ENCODE measurements around the gene GNG12.

The GNG12 gene

DNA sequence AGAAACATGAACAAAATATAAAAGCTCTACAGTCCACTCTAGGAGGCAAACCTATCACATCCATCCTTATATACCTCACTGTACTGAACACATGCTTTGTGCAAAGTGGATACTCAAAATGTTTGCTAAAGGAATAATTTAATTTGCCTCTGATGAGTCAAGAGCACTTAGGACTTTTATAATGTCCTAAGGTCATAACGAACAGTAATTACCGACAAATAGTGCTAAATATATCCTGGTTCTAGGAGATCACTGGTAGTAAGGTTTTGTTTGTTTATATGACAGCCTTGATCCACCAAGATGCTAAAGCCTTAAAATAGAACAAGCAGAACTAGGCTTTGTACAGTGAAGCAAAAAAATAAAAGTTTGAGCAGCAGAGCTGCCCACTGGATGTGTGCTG is 77.6 kb downstream of the GNG12 start:
- DNase-seq (ENCODE audit: extremely low read depth in 1 of 2, low read depth in 1 of 2), result no peak

DNA sequence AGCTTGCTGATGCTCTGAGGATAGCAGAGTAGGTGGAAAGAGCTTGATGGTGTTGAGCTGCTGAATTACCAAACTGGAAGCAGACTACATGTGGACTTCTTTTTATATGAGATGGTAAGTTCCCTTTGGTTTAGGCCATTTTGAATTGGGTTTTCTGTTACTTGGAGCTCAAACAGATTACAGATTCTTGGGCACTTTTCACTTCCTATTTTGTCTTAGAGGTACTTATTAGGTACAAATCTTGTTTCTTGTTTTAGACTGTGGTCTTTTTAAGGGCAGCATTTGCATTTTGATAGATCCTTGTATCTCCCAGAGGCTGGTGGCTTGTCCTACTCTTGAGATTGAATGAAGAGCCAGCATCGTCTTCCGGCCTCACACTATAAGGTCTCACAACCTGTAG is 78.1 kb downstream of the GNG12 start:
- DNase-seq (ENCODE audit: extremely low read depth in 1 of 2, low read depth in 1 of 2), result no peak

DNA sequence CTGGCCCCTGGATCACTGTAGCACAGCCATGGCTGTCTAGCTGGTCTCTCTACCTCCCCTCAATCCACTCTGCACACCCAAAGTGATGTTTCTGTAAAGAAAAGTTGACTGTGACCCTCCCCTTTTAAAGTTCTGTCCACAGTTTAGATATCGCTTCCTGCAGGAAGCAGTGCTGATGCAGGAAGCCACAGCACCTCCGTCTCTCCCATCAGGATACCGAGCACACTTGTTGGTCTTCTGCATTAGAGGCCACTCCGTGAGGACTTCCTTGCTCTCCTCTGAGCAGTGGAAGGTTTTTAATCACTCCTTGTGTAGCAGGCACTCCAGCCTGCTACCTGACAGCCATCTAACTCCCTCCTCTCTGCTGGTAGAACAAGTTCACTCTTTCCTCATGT is 78.7 kb downstream of the GNG12 start:
- DNase-seq (ENCODE audit: extremely low read depth in 1 of 2, low read depth in 1 of 2), result no peak

DNA sequence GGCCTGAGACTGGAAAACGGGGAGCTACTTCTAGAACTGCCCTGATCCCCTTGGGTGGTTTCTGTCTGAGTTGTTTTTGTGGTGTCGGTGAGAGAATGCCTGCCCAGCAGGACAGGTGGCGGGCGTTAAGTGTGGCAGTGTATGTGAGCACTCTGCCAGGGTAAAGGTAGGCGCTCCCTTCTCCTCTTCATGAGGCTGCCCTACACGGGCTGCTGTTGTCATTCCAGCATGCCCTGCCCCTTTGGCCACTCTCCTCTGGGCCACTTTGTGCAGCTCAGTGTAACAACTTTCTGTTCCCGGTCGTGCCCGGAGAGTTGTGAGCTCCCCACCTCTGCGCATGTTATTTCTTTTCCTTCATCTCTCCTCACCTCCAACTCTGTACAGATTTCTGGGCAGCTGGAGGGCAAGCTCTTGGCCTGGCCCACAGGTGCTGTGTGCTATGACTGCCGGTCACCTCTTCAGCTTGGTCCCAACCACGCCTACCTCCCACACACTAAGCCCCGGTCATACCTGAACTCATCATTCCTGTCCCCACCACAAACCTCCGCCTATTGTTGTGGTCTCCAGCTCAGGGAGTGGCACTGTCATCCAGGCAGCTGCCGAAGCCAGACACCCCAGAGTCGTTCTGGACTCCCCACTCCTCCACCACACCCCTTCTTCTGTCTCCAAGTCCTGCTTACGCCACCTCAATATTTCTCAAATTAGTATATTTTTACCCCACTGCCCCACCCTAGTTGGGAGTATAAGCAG is 79.3 kb downstream of the GNG12 start:
- DNase-seq (ENCODE audit: extremely low read depth in 1 of 2, low read depth in 1 of 2), result no peak

DNA sequence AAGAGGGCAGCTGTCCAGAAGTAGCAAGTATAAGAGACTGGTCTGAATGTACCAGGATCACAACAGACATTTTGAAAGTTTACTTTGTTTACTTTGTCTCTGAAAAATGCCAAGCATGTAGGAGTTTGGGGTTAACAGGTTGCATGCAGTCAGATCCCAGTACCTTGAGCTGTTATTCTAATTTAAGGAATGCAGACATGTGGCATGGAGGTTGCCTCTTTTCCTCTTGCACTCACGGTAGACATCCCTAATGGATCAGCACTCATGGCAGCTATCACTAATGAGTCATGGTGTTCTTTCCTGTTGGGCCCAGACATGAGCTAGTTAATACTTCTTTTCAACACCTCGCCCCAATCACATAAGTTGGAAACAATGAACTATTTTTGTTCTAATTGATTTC is 81.0 kb downstream of the GNG12 start:
- DNase-seq (ENCODE audit: extremely low read depth in 1 of 2, low read depth in 1 of 2), result no peak

DNA sequence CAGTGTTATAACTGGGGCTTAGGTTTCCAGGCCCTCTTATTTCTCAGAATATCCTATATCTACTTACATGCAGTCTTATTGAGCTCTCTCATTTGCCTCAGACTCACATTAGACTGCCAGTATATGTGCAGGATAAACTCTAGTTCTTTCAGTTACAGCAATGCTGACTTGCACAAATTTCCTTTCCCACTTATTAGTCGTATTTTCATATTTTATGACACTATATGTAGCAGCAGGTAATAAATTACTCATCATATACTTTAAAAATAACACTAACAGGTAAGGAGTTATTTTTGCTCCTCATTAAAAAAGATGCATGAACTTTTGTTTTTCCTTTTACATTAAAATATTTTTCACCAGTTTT is 82.6 kb downstream of the GNG12 start:
- DNase-seq (ENCODE audit: extremely low read depth in 1 of 2, low read depth in 1 of 2), result no peak

DNA sequence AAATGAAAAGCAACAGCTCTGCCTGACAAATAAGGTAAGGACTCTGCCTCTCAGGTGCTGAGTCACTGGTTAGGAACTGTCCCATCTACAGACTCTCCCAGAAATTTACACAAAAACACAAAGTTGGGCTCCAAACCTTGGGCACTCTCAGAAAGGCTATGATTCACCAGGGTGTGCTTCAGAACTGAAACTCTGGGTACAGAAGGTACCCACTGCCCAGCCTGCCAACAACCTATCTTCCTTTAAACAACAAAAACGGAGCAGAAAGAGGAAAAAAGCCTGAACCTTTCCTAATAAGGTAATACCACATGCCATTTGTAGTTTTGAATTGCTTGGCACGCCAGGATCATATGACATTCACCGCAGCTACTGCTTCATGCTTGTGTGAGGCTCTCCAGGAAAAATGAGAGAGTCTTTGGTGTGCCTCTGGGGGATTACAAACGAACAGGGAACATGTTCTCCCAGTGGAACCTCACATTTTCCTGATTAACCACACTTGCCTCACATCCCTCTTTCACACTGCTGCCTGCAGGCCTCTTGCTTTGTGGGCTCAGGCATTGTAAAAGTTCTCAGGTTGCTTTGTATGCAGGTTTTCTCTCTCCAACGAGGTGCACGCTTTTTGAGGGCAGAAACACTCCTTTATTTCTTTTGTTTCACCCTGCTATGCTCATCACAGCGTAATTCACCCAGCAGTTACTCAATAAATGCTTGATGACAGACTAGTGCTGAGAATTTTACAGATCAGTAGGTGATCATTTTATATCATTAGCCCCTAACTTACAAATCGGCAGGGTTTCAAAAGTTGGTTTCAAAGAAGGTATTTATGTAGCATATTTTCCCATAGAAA is 83.2 kb downstream of the GNG12 start:
- no peak for DNase-seq (ENCODE audit: extremely low read depth in 1 of 2, low read depth in 1 of 2)

DNA sequence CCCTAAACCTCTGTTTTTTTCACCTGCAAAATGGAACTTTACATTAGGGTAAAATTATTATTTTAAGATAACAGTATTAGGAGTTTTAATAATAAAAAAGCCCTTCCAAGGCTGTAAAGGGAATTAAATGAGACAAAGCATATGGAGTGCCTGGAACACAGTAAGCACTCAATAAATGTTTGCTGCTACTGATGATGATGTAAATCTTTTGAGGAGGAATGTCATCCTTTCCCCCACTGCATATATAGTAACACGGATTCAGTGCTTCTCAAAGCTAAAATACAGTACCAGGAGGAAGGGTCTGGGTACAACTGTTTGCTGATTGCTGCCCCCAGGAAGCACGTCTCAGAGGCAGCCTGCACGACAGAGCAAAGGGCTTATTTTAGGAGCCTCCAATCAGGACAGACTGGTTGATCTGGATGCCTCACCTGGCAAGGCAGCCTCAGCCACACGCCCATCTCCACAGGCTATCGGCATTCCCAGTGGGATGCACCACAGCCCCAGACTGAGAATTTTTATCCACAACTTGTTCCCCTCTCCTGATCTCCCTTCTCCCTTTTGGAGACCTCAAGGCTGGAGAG is 83.9 kb downstream of the GNG12 start:
- no peak for DNase-seq (ENCODE audit: extremely low read depth in 1 of 2, low read depth in 1 of 2)

DNA sequence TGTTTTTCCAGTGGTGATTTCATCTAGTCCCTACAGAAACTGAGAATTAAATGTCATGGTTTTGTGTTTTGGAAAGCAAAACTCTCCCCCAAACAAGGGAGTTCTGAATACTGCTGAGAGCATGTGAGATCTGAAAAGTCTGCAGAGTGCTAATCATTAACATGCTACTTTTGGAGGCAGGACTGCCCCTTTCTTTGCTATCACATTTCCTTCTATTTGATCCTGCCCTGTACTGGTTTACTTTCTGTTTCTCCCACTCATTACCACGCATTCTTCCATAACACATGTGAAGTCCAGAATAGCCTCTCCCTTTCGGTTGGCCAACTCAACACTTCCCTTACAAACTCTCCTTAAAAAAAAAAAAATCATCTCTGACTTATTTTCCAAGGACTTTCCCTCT is 84.6 kb downstream of the GNG12 start:
- DNase-seq (ENCODE audit: extremely low read depth in 1 of 2, low read depth in 1 of 2), result no peak

DNA sequence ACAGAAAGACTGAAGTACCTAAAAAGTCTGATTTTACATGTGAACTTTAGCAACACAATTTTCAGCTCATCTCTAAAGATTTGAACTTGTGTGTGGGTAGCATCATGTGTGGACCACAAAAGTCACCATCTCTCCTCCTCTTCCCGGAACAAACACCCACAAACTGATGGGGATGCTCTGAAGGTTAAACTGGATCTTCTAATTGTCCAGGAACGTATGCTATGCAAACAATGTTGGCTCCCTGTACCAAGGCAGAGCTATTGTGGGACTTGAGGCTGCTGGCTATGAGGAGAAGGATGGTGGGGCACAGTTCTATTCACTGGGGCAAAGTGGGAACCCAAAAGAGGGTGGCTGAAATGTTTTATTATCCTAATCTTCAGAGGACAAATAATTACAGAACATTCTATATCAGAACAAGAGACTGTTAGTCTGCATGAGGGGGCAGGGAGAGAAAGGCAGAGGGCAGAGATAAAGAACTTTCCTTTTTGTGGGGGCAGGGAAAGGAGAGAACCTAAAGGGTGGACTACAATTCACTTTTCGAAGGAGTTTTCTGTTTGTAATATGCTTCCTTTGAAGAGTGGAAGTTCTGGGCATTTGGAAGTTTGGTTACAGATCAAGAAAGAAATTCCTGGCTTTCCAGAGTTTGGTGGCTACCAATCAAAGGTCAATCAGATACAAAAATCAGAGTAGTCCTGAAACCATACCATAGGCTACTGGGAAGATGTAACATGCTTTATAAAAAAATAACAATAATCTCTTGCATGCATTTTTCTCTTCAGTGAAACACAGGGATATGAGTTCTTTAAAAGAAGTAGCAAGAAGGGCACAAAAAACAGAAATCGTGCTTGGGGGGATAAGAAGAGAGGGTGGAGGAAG is 85.4 kb downstream of the GNG12 start:
- no peak for DNase-seq (ENCODE audit: extremely low read depth in 1 of 2, low read depth in 1 of 2)

DNA sequence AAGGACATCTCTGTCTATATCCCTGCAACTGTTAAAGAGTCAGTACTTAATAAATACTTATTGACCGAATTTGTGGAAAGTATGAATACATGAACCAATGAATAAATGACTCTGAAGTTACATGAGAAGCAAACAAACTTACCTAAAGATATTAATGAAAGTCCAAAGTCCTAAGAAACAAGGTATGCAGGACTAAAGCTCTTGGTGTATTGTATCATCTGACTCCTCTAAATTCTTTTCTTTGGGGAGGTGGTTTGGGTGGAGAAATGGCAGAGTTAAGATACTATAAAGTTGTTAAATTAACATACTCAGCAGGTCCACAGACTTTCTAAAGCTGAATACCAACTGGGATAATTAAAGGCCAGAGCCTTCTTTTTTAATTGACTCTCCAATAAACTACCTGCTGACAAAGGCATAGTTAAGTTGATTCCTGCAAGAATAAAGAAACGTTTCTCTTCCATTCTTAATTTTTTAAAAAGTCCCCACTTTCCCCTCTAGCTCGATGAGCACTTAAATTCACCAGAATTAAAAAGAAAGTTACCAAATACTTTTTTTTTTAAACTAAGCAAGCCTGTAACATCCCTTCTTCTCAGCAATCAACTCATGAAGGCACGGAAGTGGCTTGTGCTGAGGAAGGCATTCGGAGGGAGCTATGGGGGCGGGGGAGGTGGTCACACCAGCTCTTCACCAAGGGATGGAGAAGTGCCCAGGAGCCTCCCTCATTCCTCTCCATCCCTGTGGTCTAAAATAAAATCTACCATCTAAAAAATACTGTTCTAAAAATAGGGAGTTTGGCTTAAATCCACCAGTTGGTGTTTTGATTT is 87.2 kb downstream of the GNG12 start:
- DNase-seq (ENCODE audit: extremely low read depth in 1 of 2, low read depth in 1 of 2), result no peak

DNA sequence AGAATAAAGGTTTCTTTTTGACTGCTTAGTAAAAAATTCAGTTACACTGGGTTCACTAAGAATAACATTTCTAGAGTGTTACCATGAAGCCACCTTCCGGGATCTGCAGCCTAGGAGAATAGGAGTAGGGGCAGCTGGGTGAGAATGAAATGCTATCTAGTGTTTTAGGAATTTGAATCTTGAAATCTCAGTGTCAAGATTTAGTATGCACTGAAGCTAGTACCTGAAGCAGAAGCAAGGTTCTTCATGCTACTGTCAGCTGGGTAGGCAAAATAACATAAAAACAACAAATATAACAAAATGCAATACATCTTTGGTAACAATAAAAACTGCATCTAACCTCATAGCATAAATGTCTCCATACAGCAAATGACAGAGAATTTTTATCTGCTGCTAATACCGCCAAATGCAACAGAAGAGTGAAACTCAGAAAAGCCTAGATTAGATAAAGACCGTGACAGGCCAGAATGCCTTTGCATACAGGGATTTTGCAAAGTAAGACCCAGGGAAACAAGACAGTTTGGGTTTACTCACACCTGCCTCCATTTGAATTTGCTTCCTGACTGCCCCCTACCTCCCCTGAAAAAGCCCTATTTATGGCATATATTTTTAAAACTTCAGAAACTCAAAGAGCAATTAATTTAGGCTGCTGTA is 90.1 kb downstream of the GNG12 start:
- DNase-seq (ENCODE audit: extremely low read depth in 1 of 2, low read depth in 1 of 2), result no peak

DNA sequence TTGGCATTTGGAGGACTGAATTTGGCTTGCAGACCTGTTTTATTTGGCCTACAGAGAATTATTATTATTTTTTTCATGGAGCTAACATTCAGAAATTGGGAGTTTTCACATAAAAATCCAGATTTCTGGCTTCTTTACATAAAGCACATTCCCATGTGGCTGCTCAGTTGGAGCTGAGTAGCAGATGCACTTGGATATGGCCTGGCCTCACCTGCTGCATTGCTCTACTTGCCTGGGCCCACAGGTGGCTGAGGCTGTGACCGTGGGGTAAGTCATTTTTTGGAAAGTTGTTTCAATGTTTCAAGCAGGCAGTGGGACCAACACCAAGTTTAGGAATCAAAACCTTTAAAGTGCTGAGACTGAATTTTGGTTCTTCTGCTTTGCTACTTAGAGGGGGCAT is 91.5 kb downstream of the GNG12 start:
- no peak for DNase-seq (ENCODE audit: extremely low read depth in 1 of 2, low read depth in 1 of 2)

DNA sequence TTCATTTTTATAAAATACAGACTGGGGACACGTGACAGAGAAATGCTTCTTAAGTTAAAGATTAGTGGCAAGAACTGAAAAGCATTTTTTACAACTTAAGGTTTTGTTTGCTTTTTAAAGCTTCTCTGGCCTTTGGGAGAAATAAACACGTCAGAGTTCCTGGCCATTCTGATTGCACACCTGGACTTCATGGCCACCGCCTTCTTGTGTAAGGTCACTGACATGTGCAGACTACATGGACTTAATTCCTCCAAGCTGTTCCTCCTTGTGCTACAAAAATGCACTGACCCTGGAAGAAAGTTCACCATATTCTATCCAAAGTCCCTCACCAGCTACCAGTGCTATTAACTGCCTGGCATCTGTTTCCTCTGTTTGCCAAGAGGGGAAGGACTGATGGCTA is 92.1 kb downstream of the GNG12 start:
- no peak for DNase-seq (ENCODE audit: extremely low read depth in 1 of 2, low read depth in 1 of 2)

DNA sequence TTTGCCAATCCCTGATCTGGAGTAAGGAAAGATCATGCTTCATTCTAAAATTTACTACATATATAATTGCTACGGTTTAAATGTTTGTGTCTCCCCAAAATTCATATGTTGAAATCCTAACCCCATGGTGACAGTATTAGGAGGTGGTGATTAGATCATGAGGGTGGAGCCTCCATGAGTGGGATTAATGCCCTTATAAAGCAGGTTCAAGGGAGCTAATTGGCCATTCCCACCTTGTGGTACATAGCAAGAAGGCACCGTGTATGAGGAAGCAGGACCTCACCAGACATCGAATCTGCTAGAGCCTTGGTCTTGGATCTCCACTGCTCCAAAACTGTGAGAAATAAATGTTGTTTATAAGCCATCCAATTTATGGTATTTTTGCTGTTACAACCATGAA is 92.7 kb downstream of the GNG12 start:
- no peak for DNase-seq (ENCODE audit: extremely low read depth in 1 of 2, low read depth in 1 of 2)

DNA sequence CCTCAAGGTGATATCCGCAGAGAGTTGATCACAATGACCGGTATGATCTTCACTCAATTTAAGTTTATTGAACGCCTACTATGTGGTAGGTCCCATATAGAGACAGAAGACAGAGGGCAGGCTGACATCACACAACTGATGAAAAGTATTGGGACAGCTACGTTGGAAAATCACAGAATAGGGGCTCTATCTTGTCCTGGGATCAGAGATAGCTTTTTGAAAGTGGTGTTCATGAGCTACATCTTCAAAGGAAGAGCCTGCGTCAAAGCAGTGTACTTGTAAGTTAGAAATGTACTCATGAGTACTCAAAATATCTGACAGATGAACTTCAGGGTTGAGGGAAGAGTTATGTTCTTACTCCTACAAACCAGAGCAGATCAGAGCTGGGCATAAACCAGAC is 93.9 kb downstream of the GNG12 start:
- no peak for DNase-seq (ENCODE audit: extremely low read depth in 1 of 2, low read depth in 1 of 2)

DNA sequence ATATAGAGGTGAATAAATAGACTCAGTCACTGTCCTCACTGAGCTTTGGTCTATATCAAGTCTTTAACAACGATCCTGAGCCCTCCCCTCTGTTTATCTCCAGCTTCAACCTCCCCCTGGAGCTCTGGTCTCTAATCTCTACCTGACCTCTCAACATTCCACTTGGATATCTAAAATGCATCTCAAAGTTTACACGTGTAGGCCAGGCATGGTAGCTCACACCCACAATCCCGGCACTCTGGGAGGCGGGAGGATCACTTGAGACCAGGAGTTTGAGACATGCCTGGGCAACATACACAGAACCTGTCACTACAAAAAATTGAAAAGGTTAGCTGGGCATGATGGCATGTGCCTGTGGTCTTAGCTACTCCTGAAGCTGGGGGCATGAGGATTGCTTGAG is 94.9 kb downstream of the GNG12 start:
- DNase-seq (ENCODE audit: extremely low read depth in 1 of 2, low read depth in 1 of 2), result no peak

DNA sequence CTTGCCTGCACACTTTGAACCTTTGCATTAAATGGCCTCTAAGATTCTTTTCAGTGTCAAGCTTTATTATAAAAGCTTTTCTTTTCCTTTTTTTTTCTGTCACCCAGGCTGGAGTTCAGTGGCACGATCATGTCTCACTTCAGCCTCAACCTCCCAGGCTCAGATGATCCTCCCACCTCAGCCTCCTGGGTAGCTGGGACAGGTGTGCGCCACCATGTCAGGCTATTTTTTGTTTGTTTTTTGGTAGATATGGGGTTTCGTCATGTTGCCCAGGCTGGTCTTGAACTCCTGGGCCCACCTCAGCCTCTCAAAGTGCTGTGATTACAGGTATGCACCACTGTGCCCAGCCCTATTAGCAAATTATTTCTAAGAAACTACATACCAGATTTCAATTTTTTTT is 95.4 kb downstream of the GNG12 start:
- DNase-seq (ENCODE audit: extremely low read depth in 1 of 2, low read depth in 1 of 2), result no peak

DNA sequence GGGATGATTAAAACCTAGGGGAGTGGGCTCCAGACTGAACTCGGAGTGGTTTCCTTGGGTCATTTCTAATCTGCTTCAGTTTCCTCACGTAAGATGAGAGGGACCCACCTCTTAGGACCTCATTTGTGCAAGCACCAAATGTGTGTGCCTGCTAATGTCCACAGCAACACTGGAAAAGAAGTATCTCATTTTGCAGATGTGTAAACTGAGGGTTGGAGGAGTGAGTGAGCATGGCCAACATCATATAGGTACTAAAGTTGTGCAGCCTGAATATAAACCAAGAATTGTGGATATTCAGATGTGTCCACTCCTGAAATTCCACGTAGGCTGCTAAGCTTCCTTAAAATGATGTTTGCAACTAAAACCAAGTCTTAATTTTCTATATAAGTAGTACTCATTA is 96.5 kb downstream of the GNG12 start:
- no peak for DNase-seq (ENCODE audit: extremely low read depth in 1 of 2, low read depth in 1 of 2)
